ENCODE measurements around the gene RIIAD1. TPM values are rescaled to one million over a fixed set of nuclear protein-coding genes. Genes with fewer than 3 reads are reported as not detected.
"Not testable (repeated sequence)": the region's sequence is repeated elsewhere in the genome, so short reads cannot be mapped to it uniquely, and the experiment has no call there.

Gene RIIAD1
- total RNA-seq, 2 donors from 2014 or later: 7.8 TPM; not detected in 1

DNA sequence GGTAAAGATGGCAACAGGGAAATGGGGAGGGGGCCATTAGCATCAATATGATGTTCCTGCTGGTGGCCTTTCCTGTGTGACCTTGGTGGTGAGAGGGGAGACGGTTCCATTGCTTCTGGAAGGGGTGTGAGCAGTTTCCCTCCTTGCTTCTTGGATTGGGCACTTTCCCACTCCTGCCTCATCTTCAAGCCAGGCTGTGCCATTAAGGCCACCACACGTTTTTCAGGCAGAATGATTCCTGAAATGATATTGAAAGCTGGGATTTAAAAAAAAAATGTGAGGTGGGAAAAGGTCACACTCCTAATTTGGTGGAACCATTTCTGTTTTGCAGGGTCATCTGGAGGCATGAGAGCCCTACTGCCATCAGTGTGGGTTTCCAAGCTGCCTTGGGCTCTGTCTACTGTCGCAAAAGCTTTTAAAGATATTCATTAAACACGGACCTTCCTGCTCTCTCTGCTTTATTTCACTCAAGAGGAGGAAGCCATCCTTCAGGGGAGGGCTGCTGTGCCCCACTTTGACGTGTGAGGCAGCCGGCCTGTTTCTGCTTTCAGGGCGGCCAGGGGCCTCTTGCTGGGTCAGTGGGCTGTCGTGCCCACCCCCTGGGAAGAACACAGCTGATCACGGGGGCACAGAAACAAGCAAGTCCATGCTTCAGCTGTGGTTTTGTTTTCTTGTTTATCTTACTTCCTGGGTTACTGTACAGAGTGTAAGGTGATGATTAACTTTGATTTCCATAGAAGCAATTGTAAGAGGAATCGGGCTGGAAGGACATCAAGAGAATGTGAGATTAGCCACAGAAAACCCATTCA lies 8.0 kb downstream of the RIIAD1 start:
- no peak overlapping the region for H3K4me3 ChIP-seq
- 69% methylated on average over 10 of the region's 10 CpGs for WGBS
- intact Hi-C loops (cut with DNase I): loop anchor here (5.0 kb wide), 1 partner anchor 282 kb away; no protein-coding TSS in a partner anchor
- H3K27me3 ChIP-seq (replicated peaks; ENCODE audit: insufficient read depth): no peaks in the 10 kb centered on the region
- H3K36me3 ChIP-seq: no peaks in the 10 kb centered on the region
- H3K27ac ChIP-seq: no peak overlapping the region
- no peaks in the 10 kb centered on the region for H3K4me1 ChIP-seq (replicated peaks)
- H3K9me3 ChIP-seq: no peaks in the 10 kb centered on the region
- no peak for DNase-seq (ENCODE audit: low spot score)
- TF ChIP-seq POLR2A (IDR thresholded peaks at IDR 0.05) (no peak), POLR2AphosphoS5 (IDR thresholded peaks at IDR 0.05) (no peak)
- TF ChIP-seq, protein P1, sequence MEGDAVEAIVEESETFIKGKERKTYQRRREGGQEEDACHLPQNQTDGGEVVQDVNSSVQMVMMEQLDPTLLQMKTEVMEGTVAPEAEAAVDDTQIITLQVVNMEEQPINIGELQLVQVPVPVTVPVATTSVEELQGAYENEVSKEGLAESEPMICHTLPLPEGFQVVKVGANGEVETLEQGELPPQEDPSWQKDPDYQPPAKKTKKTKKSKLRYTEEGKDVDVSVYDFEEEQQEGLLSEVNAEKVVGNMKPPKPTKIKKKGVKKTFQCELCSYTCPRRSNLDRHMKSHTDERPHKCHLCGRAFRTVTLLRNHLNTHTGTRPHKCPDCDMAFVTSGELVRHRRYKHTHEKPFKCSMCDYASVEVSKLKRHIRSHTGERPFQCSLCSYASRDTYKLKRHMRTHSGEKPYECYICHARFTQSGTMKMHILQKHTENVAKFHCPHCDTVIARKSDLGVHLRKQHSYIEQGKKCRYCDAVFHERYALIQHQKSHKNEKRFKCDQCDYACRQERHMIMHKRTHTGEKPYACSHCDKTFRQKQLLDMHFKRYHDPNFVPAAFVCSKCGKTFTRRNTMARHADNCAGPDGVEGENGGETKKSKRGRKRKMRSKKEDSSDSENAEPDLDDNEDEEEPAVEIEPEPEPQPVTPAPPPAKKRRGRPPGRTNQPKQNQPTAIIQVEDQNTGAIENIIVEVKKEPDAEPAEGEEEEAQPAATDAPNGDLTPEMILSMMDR (IDR thresholded peaks at IDR 0.05): no peak

DNA sequence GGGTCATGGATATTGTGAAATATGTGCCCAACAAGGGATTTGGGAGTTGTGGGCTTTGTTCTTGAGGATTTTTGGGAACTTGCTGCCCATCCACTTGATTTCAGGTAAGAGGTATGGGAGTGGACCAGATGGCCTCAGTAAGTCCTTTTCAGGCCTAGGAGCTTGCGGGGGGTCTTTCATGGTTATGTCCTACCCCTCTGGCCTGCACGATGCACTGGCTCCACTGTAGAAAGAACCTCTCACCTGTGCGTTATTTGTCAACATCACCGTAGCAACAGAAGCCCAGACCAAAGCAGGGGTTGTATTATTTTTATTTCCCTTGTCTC lies 8.6 kb downstream of the RIIAD1 start:
- 79% methylated on average over 4 of the region's 4 CpGs for WGBS
- Histone ChIP-seq H3K9me3 (no peaks in the 10 kb centered on the region), H3K4me1 (replicated peaks) (no peaks in the 10 kb centered on the region), H3K27ac (no peak overlapping the region), H3K27me3 (replicated peaks; ENCODE audit: insufficient read depth) (no peaks in the 10 kb centered on the region), H3K36me3 (no peaks in the 10 kb centered on the region), H3K4me3 (no peak overlapping the region)
- DNase-seq (ENCODE audit: low spot score): no peak
- TF ChIP-seq, protein P1 (IDR thresholded peaks at IDR 0.05): no peak
- TF ChIP-seq POLR2A (IDR thresholded peaks at IDR 0.05): no peak
- no peak for TF ChIP-seq POLR2AphosphoS5 (IDR thresholded peaks at IDR 0.05)
- intact Hi-C loops (cut with DNase I): loop anchor here (5.0 kb wide), 2 partner anchors 33 to 283 kb away; no protein-coding TSS in a partner anchor

DNA sequence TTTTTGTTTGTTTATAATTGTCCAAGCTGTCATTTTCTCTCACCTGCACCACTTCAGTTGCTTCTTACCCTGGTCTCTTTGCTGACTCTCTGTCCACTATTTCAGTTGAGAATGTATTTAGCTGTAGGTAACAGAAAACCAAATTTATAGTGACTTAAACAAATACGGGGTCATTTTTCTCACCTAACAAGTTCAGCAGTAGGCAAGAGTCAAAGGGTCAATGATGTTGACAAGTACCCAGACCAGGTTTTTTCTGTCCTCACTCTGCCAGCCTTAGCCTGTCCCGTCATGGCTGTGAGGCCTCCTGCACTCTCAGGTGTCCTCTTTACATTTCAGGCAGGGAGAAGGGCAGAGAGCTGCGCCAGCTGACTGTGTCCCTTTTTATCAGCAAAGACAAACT lies 11.8 kb downstream of the RIIAD1 start:
- no peaks in the 10 kb centered on the region for H3K9me3 ChIP-seq
- no peak overlapping the region for H3K27ac ChIP-seq
- no peaks in the 10 kb centered on the region for H3K27me3 ChIP-seq (replicated peaks; ENCODE audit: insufficient read depth)
- TF ChIP-seq, protein P1 (IDR thresholded peaks at IDR 0.05): no peak
- TF ChIP-seq POLR2A (IDR thresholded peaks at IDR 0.05) (no peak), POLR2AphosphoS5 (IDR thresholded peaks at IDR 0.05) (no peak)
- H3K4me1 ChIP-seq (replicated peaks): no peaks in the 10 kb centered on the region
- no peaks in the 10 kb centered on the region for H3K36me3 ChIP-seq
- 64% methylated on average over 3 of the region's 3 CpGs for WGBS
- intact Hi-C loops (cut with DNase I): loop anchor here (5.0 kb wide), 1 partner anchor 36 kb away; no protein-coding TSS in a partner anchor
- no peak overlapping the region for H3K4me3 ChIP-seq
- no peak for DNase-seq (ENCODE audit: low spot score)

DNA sequence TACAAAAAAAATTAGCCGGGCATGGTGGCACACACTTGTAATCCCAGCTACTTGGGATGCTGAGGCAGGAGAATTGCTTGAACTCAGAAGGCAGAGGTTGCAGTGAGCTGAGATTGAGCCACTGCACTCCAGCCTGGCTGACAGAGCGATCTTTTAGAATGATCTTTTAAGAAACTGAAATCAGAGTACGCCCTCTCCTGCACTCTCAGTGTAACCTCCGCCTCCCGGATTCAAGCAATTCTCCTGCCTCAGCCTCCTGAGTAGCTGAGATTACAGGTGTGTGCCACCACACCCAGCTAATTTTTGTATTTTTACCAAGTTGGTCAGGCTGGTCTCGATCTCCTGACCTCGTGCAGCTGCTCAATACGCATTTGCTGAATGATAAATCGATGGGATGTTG lies 12.7 kb downstream of the RIIAD1 start:
- not testable (repeated sequence) for H3K27ac ChIP-seq; H3K36me3 ChIP-seq; DNase-seq (ENCODE audit: low spot score); H3K4me1 ChIP-seq (replicated peaks); H3K4me3 ChIP-seq; H3K9me3 ChIP-seq; H3K27me3 ChIP-seq (replicated peaks; ENCODE audit: insufficient read depth)
- intact Hi-C loops (cut with DNase I): loop anchor here (2.0 to 5.0 kb wide), 3 partner anchors 37 to 199 kb away; no protein-coding TSS in a partner anchor
- WGBS: 92% methylated on average over 9 of the region's 9 CpGs

DNA sequence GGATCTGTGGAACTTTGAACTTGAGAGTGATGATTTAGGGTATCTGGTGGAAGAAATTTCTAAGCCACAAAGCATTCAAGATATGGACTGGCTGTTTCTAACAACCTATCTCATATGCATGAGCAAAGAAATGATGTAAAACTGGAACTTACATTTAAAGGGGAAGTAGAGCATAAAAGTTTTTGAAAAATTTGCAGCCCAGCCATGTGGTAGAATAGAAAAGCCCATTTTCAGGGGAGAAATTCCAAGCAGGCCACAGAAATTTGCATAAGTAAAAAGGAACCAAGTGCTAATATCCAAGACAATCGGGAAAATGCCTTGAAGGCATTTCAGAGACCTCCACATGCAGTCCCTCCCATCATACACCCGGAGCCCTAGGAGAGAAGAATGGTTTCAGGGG lies 15.7 kb downstream of the RIIAD1 start:
- intact Hi-C loops (cut with DNase I): no loop called here

More for the DNA sequence above, 15.7 kb downstream of the RIIAD1 start:
- no peaks in the 10 kb centered on the region for H3K36me3 ChIP-seq
- peaks cover 7% of the 10 kb centered on the region for H3K4me1 ChIP-seq (replicated peaks)
- no peak for DNase-seq (ENCODE audit: low spot score)
- H3K27ac ChIP-seq: no peak overlapping the region
- no peaks in the 10 kb centered on the region for H3K27me3 ChIP-seq (replicated peaks; ENCODE audit: insufficient read depth)
- no peak for TF ChIP-seq POLR2A (IDR thresholded peaks at IDR 0.05)
- TF ChIP-seq, protein P1 (IDR thresholded peaks at IDR 0.05): no peak
- no peaks in the 10 kb centered on the region for H3K9me3 ChIP-seq
- H3K4me3 ChIP-seq: no peak overlapping the region
- WGBS: 89% methylated on average over 2 of the region's 2 CpGs
